ENCODE results near the gene RBM6.
"Not testable (repeated sequence)": the region's sequence is repeated elsewhere in the genome, so short reads cannot be mapped to it uniquely, and the experiment has no call there.

Gene RBM6

DNA sequence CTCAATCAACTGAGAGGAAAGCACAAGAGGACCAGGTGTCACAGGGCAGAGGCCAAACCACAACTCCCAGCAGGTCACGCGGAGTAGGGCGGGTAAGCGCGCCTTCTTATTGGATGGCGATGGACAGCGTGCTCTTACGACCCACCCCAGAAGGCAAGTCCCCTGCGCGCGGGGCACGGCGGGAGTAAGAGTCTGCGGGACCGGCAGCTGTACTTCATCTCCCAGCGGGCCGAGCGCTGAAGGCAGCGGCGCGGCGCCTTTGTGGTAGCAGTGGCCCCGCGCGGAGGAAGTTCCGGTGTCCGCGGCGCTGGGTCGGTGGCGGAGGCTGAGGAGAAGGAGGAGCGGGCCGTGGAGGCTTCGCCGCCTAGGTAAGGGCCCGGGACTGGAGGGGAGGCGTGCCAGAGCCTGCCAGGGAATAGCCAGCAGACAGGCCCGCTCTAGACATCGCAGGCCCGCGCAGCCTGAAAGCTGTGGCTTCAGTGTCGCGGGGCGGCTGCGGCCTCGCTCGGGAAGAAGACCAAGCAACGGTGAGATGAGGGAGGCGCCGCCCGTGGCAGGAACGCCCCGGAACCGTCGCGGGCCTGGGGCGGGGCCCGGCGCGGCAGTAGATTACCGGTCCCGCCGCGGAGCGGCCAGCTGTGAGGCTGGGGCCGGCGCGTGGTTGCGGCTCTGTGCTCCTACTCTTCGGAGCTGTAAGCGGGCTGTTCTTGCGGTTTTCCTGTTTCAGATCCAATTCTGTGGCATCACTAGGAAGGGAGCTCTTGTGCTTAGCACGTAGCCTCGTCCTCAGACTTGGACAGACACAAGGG, at the start of gene RBM6:
Gene RBM6 (plus strand): TSS at position 293 of the 809 bp plus-strand sequence. CDS start 22,492 bp downstream, outside the sequence.
- peak; percentile 94 for DNase-seq

GRCh38 chr3:49895791-49896190, 44.2 kb upstream of the RBM6 start:
- DNase-seq: no peak

- DNase-seq: no peak
Observed at GRCh38 chr3:49896345-49896744, 43.6 kb upstream of the RBM6 start.

DNA sequence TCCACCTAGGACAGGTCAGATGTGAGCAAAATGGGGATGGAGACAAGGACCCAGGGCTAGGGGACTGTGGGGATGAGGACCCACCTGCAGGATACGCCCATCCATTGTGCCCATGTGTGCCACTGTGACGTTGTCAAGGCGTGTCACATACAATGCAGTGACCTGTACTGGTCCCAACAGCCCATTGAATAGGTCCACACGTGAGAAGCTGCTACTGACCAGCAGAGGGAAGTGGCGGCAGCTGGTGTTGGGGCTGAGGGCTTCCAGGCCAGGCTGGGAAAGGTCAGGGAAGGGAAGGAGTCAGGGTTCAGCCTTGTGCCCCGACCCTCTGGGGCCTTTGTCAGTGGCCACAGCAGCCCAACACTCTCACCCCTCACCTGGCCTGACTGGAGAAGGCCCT, 41.0 kb upstream of the RBM6 start:
- no peak for DNase-seq

DNA sequence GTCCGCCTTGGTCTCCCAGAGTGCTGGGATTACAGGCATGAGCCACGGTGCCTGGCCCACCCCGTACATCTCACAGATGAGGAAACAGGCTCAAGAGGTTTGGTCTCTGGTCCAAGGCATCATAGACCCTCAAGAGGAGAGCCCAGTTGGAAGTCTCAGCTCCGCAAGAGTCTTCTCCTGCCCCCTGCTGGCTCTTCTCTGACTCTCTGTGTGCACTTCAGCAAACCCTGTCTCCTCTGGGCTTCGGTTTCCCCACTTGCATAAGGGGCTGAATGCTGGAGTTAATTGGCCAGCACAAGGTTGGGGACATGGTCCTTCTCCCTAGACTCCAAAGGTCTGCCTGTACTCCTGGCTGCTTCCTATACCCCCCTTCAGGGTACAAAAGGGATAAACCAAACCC, 40.1 kb upstream of the RBM6 start:
- DNase-seq: no peak

DNA sequence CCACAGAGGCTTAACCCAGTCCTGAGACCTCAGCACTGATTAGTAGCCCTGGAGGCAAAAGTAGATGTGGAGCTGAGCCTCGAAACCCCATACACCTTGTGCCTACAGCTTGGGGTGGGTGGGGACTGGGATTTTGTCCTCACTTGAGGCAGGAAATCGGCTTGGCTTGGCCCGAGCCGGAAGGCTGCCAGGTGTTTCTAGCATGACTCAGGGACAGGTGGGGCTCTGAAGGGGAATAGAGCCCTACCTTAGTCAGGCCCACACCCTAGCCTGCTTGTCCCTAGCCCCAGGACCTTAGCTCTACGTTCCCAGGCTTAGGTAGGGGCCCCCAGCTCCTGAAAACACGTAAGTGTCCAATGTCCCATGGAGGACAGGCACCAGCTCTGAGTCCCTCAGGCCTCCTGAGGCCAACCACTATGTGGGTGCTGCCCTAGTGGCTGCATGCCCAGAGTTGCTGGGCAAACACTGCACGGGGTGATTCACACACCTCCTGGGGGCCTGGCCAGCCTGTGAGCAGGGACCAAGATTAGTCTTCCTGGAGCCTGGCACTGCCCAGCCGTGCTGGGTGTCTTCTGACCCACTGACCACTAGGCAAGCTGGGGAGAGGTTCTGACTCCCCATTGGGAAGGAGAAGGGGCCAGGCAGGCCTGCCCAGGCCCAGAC, 39.3 kb upstream of the RBM6 start:
- DNase-seq: no peak

- DNase-seq: no peak
Observed at GRCh38 chr3:49901366-49902339, 38.3 kb upstream of the RBM6 start.

- no peak for DNase-seq
Observed at GRCh38 chr3:49902511-49903345, 37.2 kb upstream of the RBM6 start.

- peak; percentile 86 for DNase-seq
Observed at GRCh38 chr3:49903451-49904424, 36.2 kb upstream of the RBM6 start, which contains the start of gene MST1R. TSS of gene MST1R (minus strand) at chr3:49903873. CDS start at chr3:49903609, 264 bp downstream.

- not testable (repeated sequence) for DNase-seq
Observed at GRCh38 chr3:49904448-49904847, 35.5 kb upstream of the RBM6 start.

GRCh38 chr3:49906073-49906743, 33.7 kb upstream of the RBM6 start:
- DNase-seq: peak; percentile 48

GRCh38 chr3:49908373-49909199, 31.4 kb upstream of the RBM6 start:
- no peak for DNase-seq

DNA sequence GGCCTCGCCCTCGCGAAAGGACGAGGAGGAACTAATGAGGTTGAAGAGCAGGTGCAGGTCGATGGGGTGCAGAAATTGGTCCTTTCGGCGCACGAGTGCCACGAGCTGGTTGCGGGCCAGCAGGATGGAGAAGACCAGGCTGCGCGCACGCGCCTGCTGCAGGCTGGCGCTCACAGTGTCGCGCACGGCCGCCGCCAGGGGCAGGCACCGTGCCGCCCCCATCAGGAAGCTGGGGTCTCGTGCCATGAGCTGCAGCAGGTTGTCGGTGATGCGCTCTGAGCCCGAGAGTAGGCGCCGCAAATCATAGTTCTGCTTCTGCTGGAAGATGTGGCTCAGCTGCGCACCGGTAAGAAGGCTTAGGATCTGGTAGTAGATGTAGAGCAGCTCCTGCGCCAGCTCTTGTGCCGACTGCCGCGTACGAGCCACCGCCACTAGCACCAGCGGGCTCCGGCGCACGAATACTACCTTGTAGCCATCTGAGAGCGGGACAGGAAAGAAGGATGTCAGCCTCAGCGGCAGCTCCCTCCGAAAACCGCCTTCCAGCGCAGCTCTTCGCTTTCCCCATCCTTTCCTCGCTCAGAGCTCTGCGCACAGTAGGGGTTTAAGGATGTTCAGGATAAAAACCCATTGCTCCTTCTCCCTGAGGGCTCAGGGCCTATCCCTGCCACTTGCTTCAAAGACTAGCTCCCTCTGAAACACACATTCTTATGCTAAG, 29.4 kb upstream of the RBM6 start:
- DNase-seq: no peak

DNA sequence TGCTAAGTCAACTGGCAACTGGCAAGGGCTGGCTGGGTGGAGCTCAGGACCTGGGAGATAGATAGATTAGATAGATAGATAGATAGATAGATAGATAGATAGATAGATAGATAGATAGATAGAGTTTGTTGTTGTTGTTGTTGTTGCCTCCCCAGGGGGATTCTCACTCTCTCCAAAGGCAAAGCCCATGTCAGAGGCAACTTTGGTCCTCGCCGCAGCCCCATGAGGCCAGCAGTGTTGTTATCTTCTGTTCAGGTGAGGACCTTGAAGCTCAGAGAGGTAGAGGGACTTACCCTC, 28.9 kb upstream of the RBM6 start:
- no peak for DNase-seq

DNA sequence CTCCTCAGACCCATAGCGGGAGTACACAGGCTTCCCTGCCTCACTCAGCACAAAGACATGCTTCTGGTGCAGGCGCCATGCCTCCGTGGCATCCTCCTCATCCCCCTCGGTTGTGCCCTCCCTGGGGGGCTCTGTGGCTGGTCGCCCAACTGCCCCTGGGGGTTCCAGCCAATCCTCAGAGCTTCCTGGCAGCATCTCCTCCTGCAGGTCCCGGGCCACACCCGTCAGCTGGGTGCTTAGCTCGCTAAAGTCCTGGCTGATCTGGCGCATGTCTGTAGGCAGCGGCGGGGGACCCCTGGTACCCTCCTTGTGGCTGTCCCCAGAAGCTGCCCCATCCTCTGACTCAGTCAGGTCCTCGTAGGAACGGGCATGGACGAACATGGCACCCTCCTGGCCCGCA, 28.3 kb upstream of the RBM6 start:
- no peak for DNase-seq

GRCh38 chr3:49912881-49913281, 27.1 kb upstream of the RBM6 start:
- no peak for DNase-seq

- no peak for DNase-seq
Observed at GRCh38 chr3:49914906-49915305, 25.0 kb upstream of the RBM6 start.

DNA sequence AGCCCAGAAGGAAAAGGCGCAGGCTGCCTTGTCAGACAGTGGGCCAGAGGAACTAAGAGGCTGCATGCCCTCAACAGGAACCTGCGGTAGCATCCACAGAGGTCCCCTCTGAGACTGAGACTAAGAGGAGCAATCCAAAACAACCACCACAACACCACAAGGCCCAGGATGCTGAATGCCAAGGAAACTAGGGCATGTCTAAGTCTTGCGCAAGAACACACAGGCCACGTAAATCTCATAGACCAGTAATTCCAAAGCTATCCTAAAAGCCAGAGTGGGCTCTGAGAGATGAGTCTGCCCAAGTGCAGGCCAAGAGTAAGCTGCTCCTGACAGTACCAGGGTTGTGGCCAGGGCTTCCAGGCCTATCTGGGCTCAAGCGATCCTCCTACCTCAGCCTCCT, 23.3 kb upstream of the RBM6 start:
- no peak for DNase-seq

All from CD4-positive, alpha-beta T cell treated with Interleukin-12 subunit alpha and Interleukin-12 subunit beta, for 1 hour (primary cell).